NCI-H748 (cell line): ENCODE measurements around the gene TOMM20.
A peak's percentile ranks its signal among the peaks of the same experiment; 100 is the strongest.
"Not testable (repeated sequence)": the region's sequence is repeated elsewhere in the genome, so short reads cannot be mapped to it uniquely, and the experiment has no call there.

Experiments used
- DNase-seq: peaks from one replicate; lab custom pipeline; 2025; ENCODE audit not compliant: unreplicated experiment; lab: John Stamatoyannopoulos, UW

TOMM20 gene

GRCh38 chr1:235105051-235106043 is 23.3 kb downstream of the TOMM20 start:
- DNase-seq, result peak; percentile 29

GRCh38 chr1:235102993-235103411 is 25.6 kb downstream of the TOMM20 start:
- DNase-seq, result no peak

GRCh38 chr1:235102259-235102582 is 26.4 kb downstream of the TOMM20 start:
- no peak for DNase-seq

DNA sequence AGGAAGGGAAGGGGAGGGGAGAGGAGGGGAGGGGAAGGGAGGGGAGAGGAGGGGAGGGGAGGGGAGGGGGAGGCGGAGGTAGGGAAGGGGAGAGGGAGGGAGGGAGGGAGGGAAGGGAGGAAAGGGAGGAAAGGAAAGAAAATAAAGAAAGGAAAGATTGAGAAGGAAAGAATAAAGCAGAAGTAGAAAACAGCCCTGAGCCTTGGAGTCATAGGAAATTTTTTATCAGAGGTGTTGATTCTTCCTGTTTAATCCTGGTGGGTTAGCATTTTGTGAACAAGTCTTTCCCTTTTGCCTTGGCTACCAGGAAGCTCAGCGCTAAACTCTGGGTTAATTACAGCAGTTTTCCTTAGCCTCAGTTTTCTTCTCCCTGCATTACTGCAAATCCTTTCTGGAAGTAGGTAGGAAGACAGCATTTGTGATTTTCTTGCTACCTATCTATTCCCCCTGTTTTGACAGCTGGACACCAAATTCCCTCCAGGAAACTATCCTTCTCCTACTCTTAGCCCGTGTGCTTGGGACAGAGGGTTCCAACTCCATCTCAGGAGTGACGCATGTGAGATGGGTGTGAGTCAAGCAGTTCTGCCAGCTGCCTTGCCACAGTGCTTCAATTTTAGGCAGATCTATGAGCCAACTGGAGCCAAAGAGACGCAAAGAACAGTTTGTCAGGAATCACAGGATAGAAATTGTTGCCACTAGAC is 26.9 kb downstream of the TOMM20 start:
- no peak for DNase-seq

GRCh38 chr1:235100194-235100772 is 28.4 kb downstream of the TOMM20 start:
- peak; percentile 53 for DNase-seq

- no peak for DNase-seq
Measured at GRCh38 chr1:235098991-235099390, 29.6 kb downstream of the TOMM20 start.

GRCh38 chr1:235098547-235098946 is 30.1 kb downstream of the TOMM20 start:
- no peak for DNase-seq

DNA sequence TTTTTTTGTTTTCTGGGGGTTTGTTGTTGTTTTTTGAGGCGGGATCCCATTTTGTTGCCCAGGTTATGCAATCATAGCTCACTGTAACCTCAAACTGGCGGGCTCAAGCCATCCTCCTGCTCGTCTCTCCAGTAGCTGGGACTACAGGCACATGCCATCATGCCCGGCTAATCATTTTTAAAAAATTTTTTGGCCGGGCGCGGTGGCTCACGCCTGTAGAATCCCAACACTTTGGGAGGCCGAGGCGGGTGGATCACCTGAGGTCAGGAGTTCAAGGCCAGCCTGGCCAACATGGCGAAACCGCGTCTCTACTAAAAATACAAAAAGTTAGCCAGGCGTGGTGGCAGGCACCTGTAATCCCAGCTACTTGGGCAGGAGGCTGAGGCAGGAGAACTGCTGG is 31.1 kb downstream of the TOMM20 start:
- not testable (repeated sequence) for DNase-seq

DNA sequence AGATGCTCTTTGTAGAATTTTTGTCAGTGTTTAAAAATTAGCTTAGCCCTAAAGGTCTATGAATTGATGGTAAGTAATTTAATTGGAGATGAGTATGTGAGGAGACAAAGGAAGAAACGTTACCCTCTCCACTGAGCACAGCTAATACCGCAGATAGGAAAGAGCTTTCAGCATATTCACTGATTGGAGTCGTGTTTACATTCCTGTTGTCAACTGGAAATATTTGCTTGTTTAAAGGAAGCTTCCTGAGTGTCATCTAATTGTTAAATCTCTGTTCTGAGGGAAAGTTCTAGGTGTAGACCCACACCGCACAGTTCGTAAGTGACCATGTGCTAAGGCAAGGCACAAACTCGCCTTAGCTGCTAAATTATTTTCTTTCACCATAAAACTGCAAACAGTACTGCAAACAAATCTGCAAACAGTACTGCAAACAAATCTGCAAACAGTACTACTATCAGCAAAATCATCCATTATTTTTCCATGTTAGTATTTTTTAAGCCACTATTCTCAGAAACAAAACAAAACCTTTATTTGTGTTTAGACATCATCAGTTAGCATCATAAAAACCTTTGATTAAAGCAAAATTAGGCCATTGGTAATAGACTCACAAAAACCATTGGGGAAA is 32.6 kb downstream of the TOMM20 start:
- DNase-seq, result no peak

- DNase-seq, result peak; percentile 62
Measured at GRCh38 chr1:235093696-235094592, 34.7 kb downstream of the TOMM20 start.

- DNase-seq, result peak; percentile 39
Measured at GRCh38 chr1:235093013-235093695, 35.5 kb downstream of the TOMM20 start.

- DNase-seq, result not testable (repeated sequence)
Measured at GRCh38 chr1:235092415-235092814, 36.2 kb downstream of the TOMM20 start.

- not testable (repeated sequence) for DNase-seq
Measured at GRCh38 chr1:235092045-235092406, 36.6 kb downstream of the TOMM20 start.

DNA sequence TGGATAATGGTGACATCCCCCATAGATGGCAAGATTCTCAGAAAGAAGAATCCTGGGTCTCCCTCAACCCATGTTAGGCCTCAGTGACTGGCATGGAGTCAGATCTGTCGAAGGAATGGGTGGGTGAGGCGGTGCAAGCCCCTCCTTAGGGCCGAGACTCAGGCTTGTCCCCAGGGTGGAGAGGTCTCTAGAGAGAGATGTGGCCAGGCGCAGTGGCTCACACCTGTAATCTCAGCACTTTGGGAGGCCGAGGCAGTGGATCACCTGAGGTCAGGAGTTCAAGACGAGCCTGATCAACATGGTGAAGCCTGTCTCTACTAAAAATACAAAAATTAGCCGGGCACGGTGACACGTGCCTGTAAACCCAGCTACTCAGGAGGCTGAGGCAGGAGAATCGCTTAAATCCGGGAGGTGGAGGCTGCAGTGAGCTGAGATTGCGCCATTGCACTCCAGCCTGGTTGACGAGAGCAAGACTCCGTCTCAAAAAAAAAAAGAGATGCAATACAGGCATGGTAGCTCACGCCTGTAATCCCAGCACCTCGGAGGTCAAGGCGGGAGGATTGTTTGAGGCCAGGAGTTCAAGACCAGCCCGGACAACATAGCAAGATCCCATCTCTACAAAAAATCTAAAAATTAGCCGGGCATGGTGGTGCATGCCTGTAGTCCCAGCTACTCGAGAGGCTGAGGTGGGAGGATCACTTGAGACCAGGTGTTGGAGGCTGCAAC is 37.2 kb downstream of the TOMM20 start:
- not testable (repeated sequence) for DNase-seq

DNA sequence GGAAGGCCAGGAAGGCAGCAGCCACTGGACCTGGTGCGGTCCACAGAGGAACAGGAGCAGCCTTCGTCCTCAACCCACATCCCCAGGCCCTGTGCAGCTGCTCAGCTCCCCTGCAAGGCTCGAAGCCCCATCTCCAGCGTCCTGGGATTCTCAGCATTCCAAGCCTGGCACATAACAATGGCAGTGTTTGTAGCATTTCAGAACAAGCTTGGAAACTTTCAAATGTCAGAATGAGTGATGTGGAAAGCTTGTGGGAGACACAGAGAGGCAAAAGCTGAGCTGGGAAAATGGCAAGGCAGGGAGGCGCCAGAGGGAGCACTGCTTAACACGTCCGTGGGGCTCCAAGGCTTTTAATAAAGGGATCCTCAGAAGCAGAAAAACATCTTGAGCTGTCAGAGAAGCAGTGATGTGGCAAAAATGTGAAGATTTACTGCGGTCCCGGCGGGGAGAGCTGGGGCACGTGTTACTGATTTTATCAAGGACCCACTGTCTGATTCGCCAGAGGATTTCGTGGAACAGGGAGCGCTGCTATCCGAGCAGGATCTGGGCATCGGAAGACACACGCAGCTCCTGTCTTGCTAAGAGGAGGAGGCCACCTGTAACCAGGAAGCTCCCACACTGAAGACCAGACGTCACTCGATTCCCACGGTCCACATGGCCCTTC is 38.1 kb downstream of the TOMM20 start:
- no peak for DNase-seq

GRCh38 chr1:235088907-235089306 is 39.7 kb downstream of the TOMM20 start:
- no peak for DNase-seq

- no peak for DNase-seq
Measured at GRCh38 chr1:235088430-235088829, 40.2 kb downstream of the TOMM20 start.

DNA sequence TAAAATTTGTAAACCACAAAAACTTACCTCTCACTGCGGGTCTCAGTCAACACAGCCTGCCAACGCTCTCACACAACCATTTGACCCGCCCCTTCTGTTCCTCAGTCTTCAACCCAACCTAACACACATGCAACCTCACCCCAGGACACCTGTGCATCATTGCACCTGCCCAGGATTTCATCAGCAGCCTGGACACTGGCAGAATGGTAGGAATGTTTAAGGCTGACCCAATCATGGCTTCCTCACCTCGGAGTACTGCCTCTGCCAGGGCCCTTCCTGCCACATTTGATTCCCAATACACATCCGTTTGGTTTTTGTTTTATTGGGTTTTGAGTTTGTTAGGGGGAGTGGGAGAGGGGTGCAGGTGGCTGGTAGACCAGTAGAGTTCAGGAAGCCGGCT is 40.7 kb downstream of the TOMM20 start:
- DNase-seq, result no peak
